ENCODE measurements around the gene TREM1. TPM values are rescaled to one million over a fixed set of nuclear protein-coding genes. Genes with fewer than 3 reads are reported as not detected.
A peak's percentile ranks its signal among the peaks of the same experiment; 100 is the strongest.

TREM1 gene
- polyA plus RNA-seq (2013, experiment 1 of 2) = not detected
- not detected for polyA plus RNA-seq (2013, experiment 2 of 2)

DNA sequence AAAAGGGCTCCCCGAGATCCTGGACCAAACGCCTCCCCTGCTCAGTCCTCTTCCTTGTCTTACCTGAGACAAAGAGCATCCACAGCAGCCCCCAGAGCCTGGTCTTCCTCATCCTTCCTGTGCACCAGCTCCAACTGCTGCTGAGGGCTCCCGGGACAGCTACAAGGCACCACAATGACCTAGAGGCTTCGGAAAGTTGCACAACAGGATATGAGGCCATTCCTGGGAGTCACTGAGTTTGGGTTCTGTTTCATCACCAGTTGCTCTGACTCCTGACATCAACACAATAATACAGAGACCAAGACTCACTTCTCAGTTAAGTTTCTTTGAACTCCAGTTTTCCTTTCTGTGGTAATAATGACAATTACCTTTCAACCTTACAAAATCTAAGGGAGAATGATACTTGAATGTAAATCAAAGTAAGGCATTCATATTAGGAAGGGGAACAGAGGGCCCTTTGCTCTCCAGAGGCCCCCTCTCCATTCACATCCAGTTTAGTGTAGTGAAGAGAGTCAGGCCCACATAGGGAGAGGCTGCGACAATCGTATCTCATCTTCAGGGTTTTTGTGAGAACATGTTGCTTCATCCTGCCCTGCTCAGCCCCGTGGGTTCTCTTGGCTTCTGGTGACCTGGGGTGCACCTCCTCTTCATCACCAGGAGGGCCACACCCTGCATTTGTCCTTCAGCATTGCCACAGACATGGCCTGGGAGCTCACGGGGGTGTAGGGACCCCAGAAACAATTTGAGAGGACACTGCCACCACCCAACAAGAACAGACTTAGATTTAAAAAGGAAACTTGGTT, at the start of gene TREM1:
TREM1 (minus strand) TSS at position 139 of the 803 bp plus-strand sequence; CDS start at position 112, 27 bp downstream.
- Histone ChIP-seq H2BK120ac (ENCODE audit: low read depth, low read length) (no peak within 1 kb of the TSS), H3K79me1 (ENCODE audit: low read depth, low read length) (no peaks in the 10 kb centered on the region), H2AK5ac (ENCODE audit: low read depth, low read length) (no peak within 1 kb of the TSS), H3K18ac (ENCODE audit: low read length) (no peak within 1 kb of the TSS), H3K14ac (ENCODE audit: low read length) (no peak within 1 kb of the TSS), H3K27ac (replicated peaks; ENCODE audit: low read length) (no peak within 1 kb of the TSS), H2BK15ac (ENCODE audit: low read length) (no peak within 1 kb of the TSS), H4K8ac (ENCODE audit: low read depth, low read length) (no peak within 1 kb of the TSS), H3K4me3 (ENCODE audit: low read length in 2 of 2) (no peak within 1 kb of the TSS), H2BK5ac (ENCODE audit: low read length) (no peak within 1 kb of the TSS), H3K9me3 (replicated peaks in 1 of 2; ENCODE audit: control insufficient read depth in 2 of 2, insufficient read depth in 1 of 2, low read depth in 1 of 2, low read length in 2 of 2) (no peaks in the 10 kb centered on the region), H3K9ac (ENCODE audit: low read depth, low read length, poor library complexity) (peak within 1 kb of the TSS; percentile 44), H3K4ac (ENCODE audit: low read length) (no peak within 1 kb of the TSS), H3K23ac (ENCODE audit: low read depth, low read length, poor library complexity) (no peak within 1 kb of the TSS), H3K36me3 (replicated peaks in 1 of 2; ENCODE audit: control insufficient read depth in 2 of 2, insufficient read depth in 2 of 2, low read length in 2 of 2) (no peaks in the 10 kb centered on the region), H3K4me2 (ENCODE audit: insufficient read depth, low read length, poor library complexity, severe bottlenecking) (no peak within 1 kb of the TSS), H2AFZ (ENCODE audit: low read length) (no peak within 1 kb of the TSS), H3K27me3 (ENCODE audit: control insufficient read depth in 3 of 3, insufficient read depth in 3 of 3, low read depth in 1 of 3, low read length in 3 of 3) (peaks cover 0 to 4% (median 0%) of the 10 kb centered on the region in 3 experiments), H3K4me1 (ENCODE audit: control insufficient read depth in 2 of 2, insufficient read depth in 1 of 2, low read depth in 1 of 2, low read length in 2 of 2) (peaks cover 0 to 3% of the 10 kb centered on the region in 2 donors), H2BK12ac (ENCODE audit: low read length) (no peak within 1 kb of the TSS), H4K91ac (ENCODE audit: low read depth, low read length, poor library complexity) (no peak within 1 kb of the TSS)
- WGBS, 2 donors (ENCODE audit: extremely low coverage in 2 of 2, insufficient read length in 2 of 2, insufficient replicate concordance in 1 of 2) = no CpG with 5 or more reads among the region's 8 CpGs
- DNase-seq (ENCODE audit: low spot score) = no peak

DNA sequence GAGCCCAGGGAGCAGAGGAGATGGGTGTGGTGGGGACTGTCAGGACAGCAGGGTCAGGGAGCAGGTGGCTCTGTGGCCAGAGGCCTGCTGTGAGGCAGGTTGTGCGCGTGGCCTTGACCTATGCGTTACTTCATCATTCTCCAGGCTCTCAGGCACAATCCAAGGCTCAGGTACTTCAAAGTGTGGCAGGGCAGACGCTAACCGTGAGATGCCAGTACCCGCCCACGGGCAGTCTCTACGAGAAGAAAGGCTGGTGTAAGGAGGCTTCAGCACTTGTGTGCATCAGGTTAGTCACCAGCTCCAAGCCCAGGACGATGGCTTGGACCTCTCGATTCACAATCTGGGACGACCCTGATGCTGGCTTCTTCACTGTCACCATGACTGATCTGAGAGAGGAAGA, 49.5 kb upstream of the TREM1 start:
- WGBS, 2 donors (ENCODE audit: extremely low coverage in 2 of 2, insufficient read length in 2 of 2, insufficient replicate concordance in 1 of 2) = no CpG with 5 or more reads among the region's 11 CpGs
- peaks cover 0 to 38% (median 0%) of the 10 kb centered on the region in 3 experiments for H3K27me3 ChIP-seq (ENCODE audit: control insufficient read depth in 3 of 3, insufficient read depth in 3 of 3, low read depth in 1 of 3, low read length in 3 of 3)

DNA sequence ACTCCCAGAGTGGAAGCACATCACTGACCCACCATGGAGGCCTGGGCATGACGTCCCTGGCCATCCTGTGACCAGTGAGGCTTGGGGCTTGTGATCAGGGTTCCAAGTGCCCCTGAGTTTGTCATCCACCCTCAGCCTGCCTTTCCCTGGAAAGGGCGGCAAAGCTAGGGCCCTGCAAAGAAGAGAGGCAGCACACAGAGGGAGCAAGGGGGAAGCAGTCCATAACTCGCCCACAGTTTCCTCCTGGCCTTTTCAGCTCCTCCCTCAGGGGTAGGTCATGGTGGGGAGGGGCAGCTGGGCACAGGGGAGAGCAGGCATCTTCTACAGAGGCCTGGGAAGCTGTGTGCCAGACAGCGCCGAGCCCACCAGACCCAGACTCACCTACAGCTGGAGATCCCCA, 48.8 kb upstream of the TREM1 start, which contains the start of gene NCR2:
NCR2 (plus strand) TSS at position 313 of the 400 bp plus-strand sequence. CDS start 269 bp downstream, outside the sequence.
- peak within 1 kb of the TSS; percentile 87 for H3K14ac ChIP-seq (ENCODE audit: low read length)
- H3K9me3 ChIP-seq (replicated peaks in 1 of 2; ENCODE audit: control insufficient read depth in 2 of 2, insufficient read depth in 1 of 2, low read depth in 1 of 2, low read length in 2 of 2) = no peaks in the 10 kb centered on the region
- H3K23ac ChIP-seq (ENCODE audit: low read depth, low read length, poor library complexity) = peak within 1 kb of the TSS; percentile 25
- peak within 1 kb of the TSS; percentile 24 for H3K18ac ChIP-seq (ENCODE audit: low read length)
- H2AK5ac ChIP-seq (ENCODE audit: low read depth, low read length) = no peak within 1 kb of the TSS
- no peak for DNase-seq (ENCODE audit: low spot score)
- H2BK15ac ChIP-seq (ENCODE audit: low read length) = no peak within 1 kb of the TSS
- no peak within 1 kb of the TSS for H2BK120ac ChIP-seq (ENCODE audit: low read depth, low read length)
- no peak within 1 kb of the TSS for H3K27ac ChIP-seq (replicated peaks; ENCODE audit: low read length)
- WGBS, 2 donors (ENCODE audit: extremely low coverage in 2 of 2, insufficient read length in 2 of 2, insufficient replicate concordance in 1 of 2) = no CpG with 5 or more reads among the region's 5 CpGs
- no peak within 1 kb of the TSS for H3K4me2 ChIP-seq (ENCODE audit: insufficient read depth, low read length, poor library complexity, severe bottlenecking)
- no peak within 1 kb of the TSS for H3K4ac ChIP-seq (ENCODE audit: low read length)
- peak within 1 kb of the TSS in 1 of 2 donors; percentile 18 for H3K4me3 ChIP-seq (ENCODE audit: low read length in 2 of 2)
- no peak within 1 kb of the TSS for H2BK12ac ChIP-seq (ENCODE audit: low read length)
- peaks cover 0 to 2% of the 10 kb centered on the region in 2 donors for H3K4me1 ChIP-seq (ENCODE audit: control insufficient read depth in 2 of 2, insufficient read depth in 1 of 2, low read depth in 1 of 2, low read length in 2 of 2)
- H2BK5ac ChIP-seq (ENCODE audit: low read length) = no peak within 1 kb of the TSS
- H3K36me3 ChIP-seq (replicated peaks in 1 of 2; ENCODE audit: control insufficient read depth in 2 of 2, insufficient read depth in 2 of 2, low read length in 2 of 2) = no peaks in the 10 kb centered on the region
- peaks cover 0 to 38% (median 0%) of the 10 kb centered on the region in 3 experiments for H3K27me3 ChIP-seq (ENCODE audit: control insufficient read depth in 3 of 3, insufficient read depth in 3 of 3, low read depth in 1 of 3, low read length in 3 of 3)
- H4K91ac ChIP-seq (ENCODE audit: low read depth, low read length, poor library complexity) = no peak within 1 kb of the TSS
- no peak within 1 kb of the TSS for H2AFZ ChIP-seq (ENCODE audit: low read length)
- no peaks in the 10 kb centered on the region for H3K79me1 ChIP-seq (ENCODE audit: low read depth, low read length)
- peak within 1 kb of the TSS; percentile 17 for H4K8ac ChIP-seq (ENCODE audit: low read depth, low read length)
- peak within 1 kb of the TSS; percentile 34 for H3K9ac ChIP-seq (ENCODE audit: low read depth, low read length, poor library complexity)

More for the DNA sequence above, 49.5 kb upstream of the TREM1 start:
- Histone ChIP-seq H3K79me1 (ENCODE audit: low read depth, low read length) (no peaks in the 10 kb centered on the region), H4K91ac (ENCODE audit: low read depth, low read length, poor library complexity) (no peak overlapping the region), H3K36me3 (replicated peaks in 1 of 2; ENCODE audit: control insufficient read depth in 2 of 2, insufficient read depth in 2 of 2, low read length in 2 of 2) (no peaks in the 10 kb centered on the region), H3K4me3 (ENCODE audit: low read length in 2 of 2) (peak overlapping the region in 1 of 2 donors; percentile 18), H2BK5ac (ENCODE audit: low read length) (no peak overlapping the region), H3K4me1 (ENCODE audit: control insufficient read depth in 2 of 2, insufficient read depth in 1 of 2, low read depth in 1 of 2, low read length in 2 of 2) (peaks cover 0 to 2% of the 10 kb centered on the region in 2 donors), H3K18ac (ENCODE audit: low read length) (no peak overlapping the region), H2BK120ac (ENCODE audit: low read depth, low read length) (no peak overlapping the region), H3K4ac (ENCODE audit: low read length) (no peak overlapping the region), H3K4me2 (ENCODE audit: insufficient read depth, low read length, poor library complexity, severe bottlenecking) (no peak overlapping the region), H3K9ac (ENCODE audit: low read depth, low read length, poor library complexity) (peak overlapping the region; percentile 34), H2BK15ac (ENCODE audit: low read length) (no peak overlapping the region), H3K27ac (replicated peaks; ENCODE audit: low read length) (no peak overlapping the region), H3K9me3 (replicated peaks in 1 of 2; ENCODE audit: control insufficient read depth in 2 of 2, insufficient read depth in 1 of 2, low read depth in 1 of 2, low read length in 2 of 2) (no peaks in the 10 kb centered on the region), H3K14ac (ENCODE audit: low read length) (peak overlapping the region; percentile 87), H2BK12ac (ENCODE audit: low read length) (no peak overlapping the region), H2AFZ (ENCODE audit: low read length) (no peak overlapping the region), H2AK5ac (ENCODE audit: low read depth, low read length) (no peak overlapping the region), H4K8ac (ENCODE audit: low read depth, low read length) (peak overlapping the region; percentile 17), H3K23ac (ENCODE audit: low read depth, low read length, poor library complexity) (peak overlapping the region; percentile 25)
- DNase-seq (ENCODE audit: low spot score) = no peak

DNA sequence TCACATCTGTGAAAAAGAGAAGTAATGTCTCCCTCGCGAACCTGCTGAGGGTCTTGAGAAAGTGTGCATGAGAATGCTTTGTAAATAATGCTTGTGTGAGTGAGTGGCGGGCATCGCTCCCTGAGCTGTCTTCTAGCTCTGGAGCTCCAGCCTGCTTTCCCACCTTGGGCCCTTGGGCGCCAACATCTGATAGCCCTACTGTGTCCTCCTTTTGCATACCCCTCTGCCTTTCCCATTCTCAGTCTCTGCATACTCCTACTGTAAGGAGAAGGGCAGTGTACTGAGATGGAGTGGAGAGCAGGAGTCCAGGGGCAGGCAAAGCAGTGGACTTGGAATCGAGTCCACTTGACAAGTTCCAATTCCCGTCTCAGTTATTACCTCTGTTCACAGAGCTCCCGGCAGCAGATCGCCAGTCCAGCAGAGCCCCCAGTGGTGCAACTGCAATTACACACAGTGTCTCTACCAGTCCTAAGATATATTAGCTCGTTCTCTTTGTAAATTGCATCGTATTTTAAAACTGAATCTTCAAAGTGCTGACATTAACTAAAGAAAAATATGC, 48.1 kb upstream of the TREM1 start:
- Histone ChIP-seq H2AK5ac (ENCODE audit: low read depth, low read length) (no peak overlapping the region), H3K4ac (ENCODE audit: low read length) (no peak overlapping the region), H2BK5ac (ENCODE audit: low read length) (no peak overlapping the region), H2AFZ (ENCODE audit: low read length) (no peak overlapping the region), H3K9me3 (replicated peaks in 1 of 2; ENCODE audit: control insufficient read depth in 2 of 2, insufficient read depth in 1 of 2, low read depth in 1 of 2, low read length in 2 of 2) (no peaks in the 10 kb centered on the region), H3K27ac (replicated peaks; ENCODE audit: low read length) (no peak overlapping the region), H3K4me3 (ENCODE audit: low read length in 2 of 2) (no peak overlapping the region), H3K4me2 (ENCODE audit: insufficient read depth, low read length, poor library complexity, severe bottlenecking) (no peak overlapping the region), H3K23ac (ENCODE audit: low read depth, low read length, poor library complexity) (no peak overlapping the region), H3K4me1 (ENCODE audit: control insufficient read depth in 2 of 2, insufficient read depth in 1 of 2, low read depth in 1 of 2, low read length in 2 of 2) (peaks cover 0 to 2% of the 10 kb centered on the region in 2 donors), H2BK15ac (ENCODE audit: low read length) (no peak overlapping the region), H2BK12ac (ENCODE audit: low read length) (no peak overlapping the region), H3K36me3 (replicated peaks in 1 of 2; ENCODE audit: control insufficient read depth in 2 of 2, insufficient read depth in 2 of 2, low read length in 2 of 2) (no peaks in the 10 kb centered on the region), H3K79me1 (ENCODE audit: low read depth, low read length) (no peaks in the 10 kb centered on the region), H3K27me3 (ENCODE audit: control insufficient read depth in 3 of 3, insufficient read depth in 3 of 3, low read depth in 1 of 3, low read length in 3 of 3) (peaks cover 0 to 38% (median 0%) of the 10 kb centered on the region in 3 experiments), H2BK120ac (ENCODE audit: low read depth, low read length) (no peak overlapping the region), H4K91ac (ENCODE audit: low read depth, low read length, poor library complexity) (no peak overlapping the region), H3K9ac (ENCODE audit: low read depth, low read length, poor library complexity) (no peak overlapping the region), H4K8ac (ENCODE audit: low read depth, low read length) (no peak overlapping the region), H3K18ac (ENCODE audit: low read length) (no peak overlapping the region), H3K14ac (ENCODE audit: low read length) (no peak overlapping the region)
- no CpG with 5 or more reads among the region's 11 CpGs for WGBS, 2 donors (ENCODE audit: extremely low coverage in 2 of 2, insufficient read length in 2 of 2, insufficient replicate concordance in 1 of 2)
- no peak for DNase-seq (ENCODE audit: low spot score)
